Testis (tissue), 3 donors: Measurements from ENCODE around the gene OXLD1. TPM values are rescaled to one million over a fixed set of nuclear protein-coding genes. Genes with fewer than 3 reads are reported as not detected.

Experiments
- DNase-seq: peaks from one replicate; pipeline ENCODE4 v3.0.0-alpha.2; 2019
- H3K27ac ChIP-seq, 2 donors: fragments of 200-600 bp; sonication (generic); one replicate each; pipeline ENCODE4 v1.5.1; 2019
- H3K27me3 ChIP-seq: fragments of 200-600 bp; sonication (generic); one replicate; pipeline ENCODE4 v1.5.1; 2019
- H3K36me3 ChIP-seq: fragments of 200-600 bp; sonication (generic); one replicate; pipeline ENCODE4 v1.5.1; 2017; ENCODE audit warnings: low read depth; ENCODE audit errors: missing control alignments
- H3K4me1 ChIP-seq: fragments of 200-600 bp; sonication (generic); one replicate; pipeline ENCODE4 v1.5.1; 2019
- H3K4me3 ChIP-seq, 2 donors: fragments of 200-600 bp; sonication (generic); one replicate each; pipeline ENCODE4 v1.5.1; 2017 to 2019
- H3K9me3 ChIP-seq: fragments of 200-600 bp; sonication (generic); one replicate; pipeline ENCODE4 v1.5.1; 2017
- CTCF ChIP-seq, 3 experiments: fragments of 450-650 bp in 2 of 3; fragments of 200-600 bp in 1 of 3; sonication (generic) in 1 of 3; IDR thresholded peaks; one replicate each; pipeline ENCODE4 v1.5.1; 2016 to 2019; ENCODE audit warnings: antibody characterized with exemption in 3 of 3, mild to moderate bottlenecking in 2 of 3, moderate library complexity in 1 of 3
- POLR2A ChIP-seq: fragments of 450-650 bp; IDR thresholded peaks from one replicate; pipeline ENCODE4 v1.6.1; 2017; ENCODE audit warnings: antibody characterized with exemption, mild to moderate bottlenecking, moderate library complexity
- WGBS, 2 donors: methylation state at CpG; one replicate each; pipeline ENCODE4 v1.1.5; 2018; 5-methylcytosine and 5-hydroxymethylcytosine counted together
- intact Hi-C: fragments of 100-400 bp; cut with DNase I; formaldehyde crosslinking; loops from one replicate; pipeline ENCODE4 v1.15.1; 2023; ENCODE audit warnings: low total_unique reads
- polyA plus RNA-seq: library from polyadenylated mRNA; stranded (reverse); fragments of 350-450 nt; fragmentation: Illumina TruSeq; extraction: RNeasy Lipid Tissue Mini Kit (QIAGEN cat#74804); gene quantifications from one replicate; pipeline ENCODE4 v1.2.3, GENCODE V29; 2014; ENCODE audit warnings: low read depth, low replicate concordance; ENCODE audit not compliant: insufficient read depth
- total RNA-seq, 2 donors: library from RNA; depleted of rRNA; stranded (reverse); fragments of >200 nt; gene quantifications; one replicate each; pipeline ENCODE4 v1.2.3, GENCODE V29; 2016

Gene OXLD1
- total and polyA plus RNA-seq, 3 donors from 2014 or later = 40.9 to 48.3 (median 45.2) TPM

DNA sequence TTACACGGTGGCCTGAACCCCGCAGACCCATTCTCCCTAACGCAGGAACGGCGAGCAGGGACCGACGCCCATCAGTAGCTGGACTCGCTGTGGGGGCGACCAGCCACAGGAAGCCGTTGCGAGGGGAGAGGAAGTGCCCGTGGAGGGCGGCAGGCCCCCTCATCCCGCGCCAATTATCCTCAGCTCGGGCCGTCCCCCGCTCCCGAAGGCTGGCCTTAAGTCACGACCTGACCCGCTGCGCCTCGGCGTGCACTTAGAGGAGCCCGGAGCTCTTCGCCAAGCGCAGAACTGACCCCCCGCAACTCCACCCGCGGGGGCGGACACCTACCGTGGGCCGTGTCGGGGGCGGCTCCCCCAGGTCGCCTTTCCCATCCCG is 16.8 kb upstream of the OXLD1 start:
- intact Hi-C loops = no loop called here
- Histone ChIP-seq H3K9me3 (no peaks in the 10 kb centered on the region), H3K4me1 (peaks cover 27% of the 10 kb centered on the region), H3K27ac (peak overlapping the region; percentile 23 to 70), H3K36me3 (no peaks in the 10 kb centered on the region), H3K27me3 (no peaks in the 10 kb centered on the region), H3K4me3 (peak overlapping the region; percentile 97 to 99)
- TF ChIP-seq CTCF (IDR thresholded peaks at IDR 0.05) (no peak), POLR2A (no peak)
- 1 to 4% methylated on average over 5 to 35 of the region's 37 CpGs for WGBS, 2 donors
- no peak for DNase-seq

- Histone ChIP-seq H3K4me3 (peak overlapping the region; percentile 97 to 99), H3K36me3 (no peaks in the 10 kb centered on the region), H3K27me3 (no peaks in the 10 kb centered on the region), H3K4me1 (peaks cover 27% of the 10 kb centered on the region), H3K9me3 (no peaks in the 10 kb centered on the region), H3K27ac (peak overlapping the region in 1 of 2 donors; percentile 70)
- 26 to 30% methylated on average over 11 to 19 of the region's 19 CpGs for WGBS, 2 donors
- DNase-seq = no peak
- TF ChIP-seq POLR2A = no peak
- no peak for TF ChIP-seq CTCF (IDR thresholded peaks at IDR 0.05)
- intact Hi-C loops = no loop called here
Measured at GRCh38 chr17:81682565-81683207, 16.3 kb upstream of the OXLD1 start.

GRCh38 chr17:81681672-81682071 is 15.3 kb upstream of the OXLD1 start:
- intact Hi-C loops = no loop called here
- WGBS, 2 donors = 49 to 55% methylated on average over 10 to 17 of the region's 17 CpGs
- DNase-seq = peak; percentile 49

GRCh38 chr17:81680150-81680549 is 13.7 kb upstream of the OXLD1 start:
- TF ChIP-seq CTCF (IDR thresholded peaks at IDR 0.05) (no peak), POLR2A (no peak)
- H3K4me3 ChIP-seq = no peak overlapping the region
- intact Hi-C loops = no loop called here
- H3K27me3 ChIP-seq = no peaks in the 10 kb centered on the region
- H3K9me3 ChIP-seq = no peaks in the 10 kb centered on the region
- DNase-seq = no peak
- 73 to 84% methylated on average over 11 of the region's 11 CpGs for WGBS, 2 donors
- no peak overlapping the region for H3K27ac ChIP-seq
- H3K4me1 ChIP-seq = peaks cover 23% of the 10 kb centered on the region
- no peaks in the 10 kb centered on the region for H3K36me3 ChIP-seq

More at GRCh38 chr17:81681672-81682071, 15.3 kb upstream of the OXLD1 start:
- Histone ChIP-seq H3K9me3 (no peaks in the 10 kb centered on the region), H3K27me3 (no peaks in the 10 kb centered on the region), H3K36me3 (no peaks in the 10 kb centered on the region), H3K4me1 (peaks cover 27% of the 10 kb centered on the region), H3K4me3 (no peak overlapping the region), H3K27ac (no peak overlapping the region)
- TF ChIP-seq POLR2A (no peak), CTCF (IDR thresholded peaks at IDR 0.05) (no peak)

DNA sequence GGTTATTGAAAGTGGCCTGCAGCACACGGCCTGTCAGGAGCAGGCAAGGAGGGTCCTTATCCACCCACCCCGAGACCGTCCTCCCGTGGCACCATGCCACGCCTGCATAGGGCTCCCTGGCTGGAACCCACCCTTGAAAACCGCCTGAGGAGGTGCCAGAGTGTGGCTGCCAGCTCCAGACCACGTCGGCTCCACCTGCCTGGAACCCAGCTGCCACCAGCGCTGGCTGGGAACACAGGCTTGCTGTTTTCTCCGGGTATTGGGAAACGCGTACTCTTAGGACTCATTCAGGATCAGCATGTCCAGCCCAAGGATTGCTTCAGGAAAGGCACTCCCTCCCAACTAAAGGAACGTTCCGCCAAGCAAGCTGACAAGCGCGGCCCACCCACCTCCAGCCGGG is 10.5 kb upstream of the OXLD1 start:
- Histone ChIP-seq H3K27ac (no peak overlapping the region), H3K27me3 (no peaks in the 10 kb centered on the region), H3K4me1 (peaks cover 4% of the 10 kb centered on the region), H3K4me3 (no peak overlapping the region), H3K9me3 (no peaks in the 10 kb centered on the region), H3K36me3 (no peaks in the 10 kb centered on the region)
- no peak for TF ChIP-seq POLR2A
- no peak for TF ChIP-seq CTCF (IDR thresholded peaks at IDR 0.05)
- 90 to 91% methylated on average over 9 to 17 of the region's 17 CpGs for WGBS, 2 donors
- DNase-seq = no peak
- intact Hi-C loops = no loop called here
